ENCODE results near the gene EDAR.

GRCh38 chr2:108937367-108938017 lies 51.5 kb downstream of the EDAR start:
- no peak for TF ChIP-seq CTCF (conservative IDR thresholded peaks at IDR 0.05 in 1 of 2, IDR thresholded peaks at IDR 0.05 in 1 of 2; ENCODE audit: low read depth in 1 of 2, low read length in 2 of 2)
- no peak for TF ChIP-seq EZH2 (IDR thresholded peaks at IDR 0.05; ENCODE audit: low read length, missing control alignments)

Data from fibroblast of lung (primary cell).